Measurements from ENCODE around the gene PNMA8A. TPM values are rescaled to one million over a fixed set of nuclear protein-coding genes. Genes with fewer than 3 reads are reported as not detected.

PNMA8A gene
- total RNA-seq, 4 donors from 2014 or later, result 0.28 TPM; not detected in 3

DNA sequence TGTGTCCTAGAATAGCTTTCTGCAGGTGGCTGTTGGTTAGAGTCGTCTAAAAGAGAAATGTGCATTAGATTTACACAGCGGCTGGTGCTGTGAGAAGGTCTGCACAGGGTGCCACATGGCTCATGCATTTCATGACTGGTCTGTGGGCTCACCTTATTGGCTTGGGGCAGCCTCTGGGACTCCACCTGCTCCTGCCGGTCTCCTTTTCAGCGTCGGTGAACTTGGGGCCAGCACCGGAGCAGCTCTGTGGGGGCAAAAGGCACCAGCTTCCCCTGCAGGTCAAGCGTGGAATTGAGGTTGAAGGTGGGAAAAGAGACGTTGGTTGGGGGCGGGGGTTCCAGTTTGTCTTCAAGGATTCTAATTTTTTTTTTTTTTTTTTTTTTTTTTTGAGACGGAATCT lies 39.5 kb downstream of the PNMA8A start:
- Histone ChIP-seq H3K9me3 (no peaks in the 10 kb centered on the region), H3K36me3 (no peaks in the 10 kb centered on the region), H3K27me3 (no peaks in the 10 kb centered on the region), H3K4me3 (no peak overlapping the region), H3K27ac (no peak overlapping the region), H3K4me1 (peaks cover 0 to 9% (median 6%) of the 10 kb centered on the region in 4 donors)
- DNase-seq, result no peak
- TF ChIP-seq, protein P1, sequence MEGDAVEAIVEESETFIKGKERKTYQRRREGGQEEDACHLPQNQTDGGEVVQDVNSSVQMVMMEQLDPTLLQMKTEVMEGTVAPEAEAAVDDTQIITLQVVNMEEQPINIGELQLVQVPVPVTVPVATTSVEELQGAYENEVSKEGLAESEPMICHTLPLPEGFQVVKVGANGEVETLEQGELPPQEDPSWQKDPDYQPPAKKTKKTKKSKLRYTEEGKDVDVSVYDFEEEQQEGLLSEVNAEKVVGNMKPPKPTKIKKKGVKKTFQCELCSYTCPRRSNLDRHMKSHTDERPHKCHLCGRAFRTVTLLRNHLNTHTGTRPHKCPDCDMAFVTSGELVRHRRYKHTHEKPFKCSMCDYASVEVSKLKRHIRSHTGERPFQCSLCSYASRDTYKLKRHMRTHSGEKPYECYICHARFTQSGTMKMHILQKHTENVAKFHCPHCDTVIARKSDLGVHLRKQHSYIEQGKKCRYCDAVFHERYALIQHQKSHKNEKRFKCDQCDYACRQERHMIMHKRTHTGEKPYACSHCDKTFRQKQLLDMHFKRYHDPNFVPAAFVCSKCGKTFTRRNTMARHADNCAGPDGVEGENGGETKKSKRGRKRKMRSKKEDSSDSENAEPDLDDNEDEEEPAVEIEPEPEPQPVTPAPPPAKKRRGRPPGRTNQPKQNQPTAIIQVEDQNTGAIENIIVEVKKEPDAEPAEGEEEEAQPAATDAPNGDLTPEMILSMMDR (IDR thresholded peaks at IDR 0.05), result no peak
- TF ChIP-seq POLR2A (IDR thresholded peaks at IDR 0.05), result no peak

DNA sequence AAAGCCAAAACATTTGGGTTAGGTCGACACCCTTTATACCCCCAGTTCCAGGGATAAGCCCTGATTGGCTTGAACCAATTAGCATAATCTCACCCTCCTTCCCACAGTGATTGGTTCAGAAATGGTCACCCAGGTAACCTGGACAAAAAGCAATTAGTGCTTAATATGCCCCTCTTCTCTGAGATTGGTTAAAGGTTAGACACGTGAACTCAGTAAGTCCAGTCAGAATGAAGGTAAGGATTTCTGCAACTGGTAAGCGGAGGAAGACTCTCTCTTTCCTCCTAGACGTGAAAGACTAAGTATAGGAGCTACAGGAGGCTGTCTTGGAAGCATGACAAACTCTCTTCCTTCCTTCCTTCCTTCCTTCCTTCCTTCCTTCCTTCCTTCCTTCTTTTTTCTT lies 41.4 kb downstream of the PNMA8A start:
- no peaks in the 10 kb centered on the region for H3K27me3 ChIP-seq
- no peak for DNase-seq
- no peak for TF ChIP-seq POLR2A (IDR thresholded peaks at IDR 0.05)
- TF ChIP-seq, protein P1 (IDR thresholded peaks at IDR 0.05), result no peak
- H3K4me3 ChIP-seq, result no peak overlapping the region
- no peak overlapping the region for H3K27ac ChIP-seq
- H3K4me1 ChIP-seq, result peaks cover 0 to 9% (median 6%) of the 10 kb centered on the region in 4 donors
- H3K36me3 ChIP-seq, result no peaks in the 10 kb centered on the region
- no peaks in the 10 kb centered on the region for H3K9me3 ChIP-seq

DNA sequence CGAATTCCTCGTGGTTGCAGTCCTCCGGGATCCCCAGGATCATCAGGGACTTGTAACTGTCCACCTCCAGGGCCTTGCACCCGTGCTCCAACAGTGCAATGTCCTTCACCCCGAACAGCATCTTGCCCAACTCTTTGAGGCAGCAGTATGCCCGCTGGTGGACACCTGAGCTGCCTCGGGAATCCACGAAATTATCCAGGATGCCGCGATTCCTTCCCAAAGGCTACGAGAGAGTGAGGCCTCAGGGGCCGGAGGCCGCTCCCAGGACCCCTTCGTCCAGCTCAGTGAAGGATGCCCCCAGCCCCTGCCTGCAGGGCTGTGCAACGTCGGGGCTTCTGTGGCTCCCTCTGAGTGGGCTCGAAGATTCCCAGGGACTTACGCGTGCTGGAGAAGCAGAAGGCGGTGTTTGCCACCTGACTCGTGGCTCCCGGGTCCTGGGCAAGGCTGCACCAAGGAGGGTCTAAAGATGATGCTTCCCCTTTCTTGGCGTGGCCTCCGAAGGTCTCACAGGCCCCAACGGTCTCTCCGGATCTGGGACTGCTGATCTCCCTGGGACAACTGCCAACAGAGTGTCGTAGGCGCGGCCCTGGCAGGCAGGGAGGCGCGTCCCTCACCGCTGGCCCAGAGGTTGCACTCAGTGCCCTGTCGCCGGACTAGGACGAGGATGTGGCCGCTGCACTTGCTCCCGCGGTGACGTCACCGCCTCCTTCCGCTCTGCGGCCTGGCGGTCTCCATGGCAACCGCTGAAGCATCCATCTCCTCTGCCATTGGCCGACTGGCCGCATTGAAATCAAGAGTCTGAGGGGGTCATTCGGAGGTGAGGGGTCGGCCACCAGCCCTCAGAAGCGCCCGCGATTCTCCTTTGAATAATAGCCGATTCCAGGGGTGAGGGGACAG lies 42.9 kb downstream of the PNMA8A start, which contains the start of gene PNMA8C:
Gene PNMA8C, minus strand, starts transcription at position 698 of the 897 bp plus-strand sequence. Its CDS starts 577 bp downstream, at position 121.
- no peaks in the 10 kb centered on the region for H3K36me3 ChIP-seq
- H3K27me3 ChIP-seq, result no peaks in the 10 kb centered on the region
- TF ChIP-seq POLR2A (IDR thresholded peaks at IDR 0.05), result no peak
- TF ChIP-seq, protein P1 (IDR thresholded peaks at IDR 0.05), result no peak
- no peak within 1 kb of the TSS for H3K27ac ChIP-seq
- peak within 1 kb of the TSS in 3 of 4 donors; percentile 6 to 34 (median 20) for H3K4me3 ChIP-seq
- peaks cover 0 to 9% (median 6%) of the 10 kb centered on the region in 4 donors for H3K4me1 ChIP-seq
- peak in 2 of 3 donors; percentile 41 to 74 for DNase-seq
- no peaks in the 10 kb centered on the region for H3K9me3 ChIP-seq

DNA sequence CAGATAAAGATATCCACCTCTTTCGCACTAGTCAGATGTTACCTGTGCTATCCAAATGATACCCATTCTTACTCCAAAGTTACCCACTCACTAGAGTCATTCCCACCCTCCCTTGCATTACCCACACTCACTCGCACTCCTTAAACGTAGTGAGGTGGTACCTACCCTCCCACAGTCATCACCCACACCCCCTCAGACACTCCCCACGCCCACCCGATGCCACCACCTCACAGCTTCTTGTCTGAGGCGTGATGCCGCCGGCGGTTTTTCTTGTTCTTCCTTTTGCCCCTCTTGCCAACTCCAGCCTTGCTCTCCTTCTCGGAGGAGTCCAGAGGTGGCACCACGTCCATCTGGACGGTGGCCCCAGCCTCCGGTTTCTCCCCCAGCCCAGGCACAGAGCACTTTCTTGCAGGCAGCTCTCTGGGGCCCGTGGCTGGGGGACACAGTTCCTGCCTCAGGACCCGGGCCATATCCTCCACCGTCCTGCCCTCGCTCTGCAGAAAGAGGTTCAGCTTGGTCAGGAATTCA lies 43.8 kb downstream of the PNMA8A start:
- Histone ChIP-seq H3K4me3 (no peak overlapping the region), H3K27me3 (no peaks in the 10 kb centered on the region), H3K4me1 (peaks cover 0 to 9% (median 6%) of the 10 kb centered on the region in 4 donors), H3K36me3 (no peaks in the 10 kb centered on the region), H3K27ac (no peak overlapping the region), H3K9me3 (no peaks in the 10 kb centered on the region)
- DNase-seq, result no peak
- TF ChIP-seq, protein P1 (IDR thresholded peaks at IDR 0.05), result no peak
- TF ChIP-seq POLR2A (IDR thresholded peaks at IDR 0.05), result no peak

DNA sequence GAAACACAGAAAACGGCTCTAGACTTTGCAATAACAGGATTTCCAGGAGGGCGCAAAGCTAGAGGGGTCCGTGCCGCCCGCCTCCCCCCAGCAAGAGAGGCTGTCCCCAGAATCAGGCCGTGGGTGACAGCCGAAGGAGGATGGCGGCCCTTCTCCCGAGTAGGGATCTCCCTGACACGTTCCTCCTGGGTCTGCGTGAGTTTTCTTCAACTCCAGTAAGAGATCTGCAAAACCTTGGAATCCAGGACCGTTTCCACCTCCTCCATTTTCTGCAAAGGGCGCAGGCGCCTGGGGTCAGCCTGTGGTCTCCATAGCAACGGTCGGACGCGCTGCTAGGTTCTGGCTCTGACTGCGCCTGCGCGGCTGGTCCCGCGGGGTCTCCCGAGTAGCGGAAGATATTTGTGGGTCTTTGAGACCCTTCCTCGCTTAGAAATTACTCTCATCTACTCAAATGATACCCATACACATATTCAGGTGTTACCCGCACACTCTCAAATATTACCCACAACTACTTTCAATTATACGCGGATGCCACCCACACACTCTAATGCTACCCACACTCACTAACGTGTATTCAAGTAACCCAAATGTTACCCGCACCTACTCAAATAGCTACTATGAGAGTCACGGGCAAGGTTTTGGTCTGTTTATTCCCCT lies 44.7 kb downstream of the PNMA8A start:
- peak overlapping the region in 1 of 4 donors; percentile 48 for H3K27ac ChIP-seq
- no peaks in the 10 kb centered on the region for H3K36me3 ChIP-seq
- no peak for TF ChIP-seq POLR2A (IDR thresholded peaks at IDR 0.05)
- TF ChIP-seq, protein P1 (IDR thresholded peaks at IDR 0.05), result no peak
- no peaks in the 10 kb centered on the region for H3K27me3 ChIP-seq
- no peaks in the 10 kb centered on the region for H3K9me3 ChIP-seq
- DNase-seq, result no peak
- peaks cover 0 to 9% (median 6%) of the 10 kb centered on the region in 4 donors for H3K4me1 ChIP-seq
- peak overlapping the region; percentile 13 to 52 (median 28) for H3K4me3 ChIP-seq

Measured in Peyer's patch (tissue), 4 donors.